B cell (primary cell): ENCODE results near the gene TDRD9.

Experiments
- CTCF ChIP-seq: fragments of 200-600 bp; IDR thresholded peaks from one replicate; pipeline ENCODE4 v1.8.0; 2022; ENCODE audit warnings: antibody characterized with exemption, mild to moderate bottlenecking
- EZH2 ChIP-seq: IDR thresholded peaks from 2 replicates; pipeline ENCODE4 v1.6.1; 2012; ENCODE audit warnings: borderline replicate concordance, low read depth, mild to moderate bottlenecking, moderate library complexity, low read length; ENCODE audit not compliant: insufficient read depth, poor library complexity, severe bottlenecking

DNA sequence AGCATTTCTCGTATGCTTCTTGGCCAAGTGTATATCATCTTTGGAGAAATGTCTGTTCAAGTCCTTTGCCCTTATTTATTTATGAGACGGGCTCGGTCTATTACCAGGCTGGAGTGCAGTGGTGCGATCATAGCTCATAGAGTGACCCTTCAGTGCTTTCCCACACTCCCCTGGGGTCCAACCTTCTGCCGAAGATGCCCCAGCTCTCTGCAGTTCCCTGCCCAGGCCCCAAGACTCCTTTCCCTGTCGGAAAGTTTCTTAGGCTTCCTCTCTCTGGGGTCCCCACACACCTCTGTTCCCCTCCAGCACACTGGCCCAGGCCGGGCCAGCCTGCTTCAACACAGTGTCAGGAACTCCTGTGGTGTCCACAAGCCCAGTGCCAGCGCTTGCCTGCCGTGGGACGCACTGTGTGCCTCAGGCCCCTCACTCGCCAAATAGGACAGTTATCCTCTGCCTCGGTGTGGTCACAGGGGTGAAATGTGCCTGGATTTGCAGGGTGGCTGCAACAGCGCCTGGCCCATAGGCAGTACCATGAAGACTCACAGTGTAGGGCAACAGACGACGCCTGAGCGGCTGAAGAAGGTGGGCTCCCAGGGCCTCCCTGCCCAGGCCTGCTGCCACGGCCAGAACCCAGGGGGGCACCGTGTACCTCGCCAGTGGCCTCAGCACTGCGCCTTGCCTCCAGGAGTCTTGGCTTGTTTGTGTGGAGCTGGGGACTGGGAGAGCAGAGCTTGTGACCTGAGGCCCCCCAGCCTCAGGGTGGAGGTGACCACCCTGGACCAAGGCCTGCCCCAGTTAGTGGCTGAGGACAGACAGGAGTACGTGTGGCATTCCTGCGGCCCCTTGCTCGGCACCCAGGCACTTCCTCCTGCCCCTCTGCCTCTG is 152.4 kb downstream of the TDRD9 start:
- TF ChIP-seq CTCF, result no peak
- no peak for TF ChIP-seq EZH2
